Esophagus (tissue), 2 donors: ENCODE data around the gene EVA1A. TPM values are rescaled to one million over a fixed set of nuclear protein-coding genes. Genes with fewer than 3 reads are reported as not detected.

Experiments used
- H3K27ac ChIP-seq, 2 donors: one replicate each; pipeline ENCODE4 v1.5.1; 2013; ENCODE audit warnings: low read depth in 2 of 2, mild to moderate bottlenecking in 2 of 2, inconsistent platforms in 1 of 2, low read length in 1 of 2, moderate library complexity in 1 of 2
- H3K27me3 ChIP-seq, 2 donors: one replicate each; pipeline ENCODE4 v1.6.1; 2013; ENCODE audit warnings: low read length in 2 of 2, control low read depth in 1 of 2, mild to moderate bottlenecking in 1 of 2; ENCODE audit not compliant: insufficient read depth in 2 of 2, control insufficient read depth in 1 of 2
- H3K36me3 ChIP-seq, 2 donors: one replicate each; pipeline ENCODE4 v1.6.1; 2013; ENCODE audit warnings: low read length in 1 of 2; ENCODE audit not compliant: control insufficient read depth in 2 of 2, insufficient read depth in 2 of 2
- H3K4me1 ChIP-seq, 2 donors: one replicate each; pipeline ENCODE4 v1.6.1; 2013; ENCODE audit warnings: low read length in 1 of 2; ENCODE audit not compliant: control insufficient read depth in 2 of 2, insufficient read depth in 2 of 2
- H3K4me3 ChIP-seq, 2 donors: one replicate each; pipeline ENCODE4 v1.5.1; 2013; ENCODE audit warnings: low read length in 2 of 2, mild to moderate bottlenecking in 2 of 2, low read depth in 1 of 2, moderate library complexity in 1 of 2
- H3K9me3 ChIP-seq, 2 donors: one replicate each; pipeline ENCODE4 v1.6.1; 2013; ENCODE audit warnings: mild to moderate bottlenecking in 2 of 2, low read depth in 1 of 2, low read length in 1 of 2, moderate library complexity in 1 of 2; ENCODE audit not compliant: control insufficient read depth in 2 of 2, insufficient read depth in 1 of 2
- WGBS, 2 donors: extraction: QIAGEN DNeasy Blood & Tissue Kit; methylation state at CpG; one replicate each; pipeline ENCODE4 v1.1.7; 2013; 5-methylcytosine and 5-hydroxymethylcytosine counted together
- polyA plus RNA-seq, 2 donors: library from polyadenylated mRNA; stranded (reverse); fragments of 200-250 nt; gene quantifications; one replicate each; pipeline ENCODE4 v1.2.3, GENCODE V29; 2013
- donor health status: healthy with polysubstance abuse.
- donor health status: Bipolar disorder and iron deficiency.

EVA1A gene
- polyA plus RNA-seq, 2 donors = 0.71 to 0.94 TPM

GRCh38 chr2:75450068-75450467 lies 110.7 kb downstream of the EVA1A start:
- 94% methylated on average over 1 of the region's 1 CpG for WGBS, 2 donors
- no peak overlapping the region for H3K4me3 ChIP-seq
- H3K36me3 ChIP-seq = no peaks in the 10 kb centered on the region
- H3K4me1 ChIP-seq = no peaks in the 10 kb centered on the region
- no peaks in the 10 kb centered on the region for H3K27me3 ChIP-seq
- no peak overlapping the region for H3K27ac ChIP-seq
- peaks cover 0 to 2% of the 10 kb centered on the region in 2 donors for H3K9me3 ChIP-seq

- Histone ChIP-seq H3K27ac (no peak overlapping the region), H3K4me3 (no peak overlapping the region), H3K9me3 (peaks cover 0 to 2% of the 10 kb centered on the region in 2 donors), H3K27me3 (no peaks in the 10 kb centered on the region), H3K36me3 (no peaks in the 10 kb centered on the region), H3K4me1 (no peaks in the 10 kb centered on the region)
- 87 to 92% methylated on average over 5 of the region's 5 CpGs for WGBS, 2 donors
Observed at GRCh38 chr2:75447176-75447575, 113.6 kb downstream of the EVA1A start.

Other genes starting within 250 kb of the EVA1A start
- 10 to 100 TPM; 18.8 to 32.8 TPM for gene MRPL19, start 85.8 kb upstream of the EVA1A start, polyA plus RNA-seq
- 1 to 10 TPM; 8.3 to 8.4 TPM for gene GCFC2, start 150.0 kb upstream of the EVA1A start, polyA plus RNA-seq